Measurements from ENCODE around the gene E4F1. TPM values are rescaled to one million over a fixed set of nuclear protein-coding genes. Genes with fewer than 3 reads are reported as not detected.

Gene E4F1
- total RNA-seq, 1 experiment from 2014 or later, result 10.5 TPM

DNA sequence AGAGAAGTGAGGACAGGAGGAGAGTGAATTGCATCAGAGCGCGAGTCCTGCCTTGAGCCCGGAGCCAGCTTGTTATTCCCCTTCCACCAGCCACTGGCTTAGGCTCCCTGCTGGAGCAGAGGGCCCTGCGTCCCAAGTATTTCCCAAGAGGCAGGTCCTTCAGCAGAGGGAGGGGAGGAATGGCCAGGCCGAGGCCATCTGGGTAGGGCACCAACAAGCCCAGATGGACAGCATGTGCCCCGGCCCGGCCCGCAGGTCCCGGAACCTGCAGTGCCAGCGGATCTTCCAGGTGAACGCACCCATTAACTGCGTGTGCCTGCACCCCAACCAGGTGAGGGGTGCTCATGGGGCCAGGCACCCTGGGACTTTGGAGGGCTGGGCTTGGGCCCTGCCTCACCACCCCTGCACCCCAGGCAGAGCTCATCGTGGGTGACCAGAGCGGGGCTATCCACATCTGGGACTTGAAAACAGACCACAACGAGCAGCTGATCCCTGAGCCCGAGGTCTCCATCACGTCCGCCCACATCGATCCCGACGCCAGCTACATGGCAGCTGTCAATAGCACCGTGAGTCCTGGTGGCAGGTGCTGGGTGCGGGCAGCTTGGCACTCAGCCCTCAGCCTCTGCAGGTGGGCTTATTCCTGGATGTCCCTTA is 16.5 kb upstream of the E4F1 start:
- no peak for DNase-seq (ENCODE audit: low read depth)

DNA sequence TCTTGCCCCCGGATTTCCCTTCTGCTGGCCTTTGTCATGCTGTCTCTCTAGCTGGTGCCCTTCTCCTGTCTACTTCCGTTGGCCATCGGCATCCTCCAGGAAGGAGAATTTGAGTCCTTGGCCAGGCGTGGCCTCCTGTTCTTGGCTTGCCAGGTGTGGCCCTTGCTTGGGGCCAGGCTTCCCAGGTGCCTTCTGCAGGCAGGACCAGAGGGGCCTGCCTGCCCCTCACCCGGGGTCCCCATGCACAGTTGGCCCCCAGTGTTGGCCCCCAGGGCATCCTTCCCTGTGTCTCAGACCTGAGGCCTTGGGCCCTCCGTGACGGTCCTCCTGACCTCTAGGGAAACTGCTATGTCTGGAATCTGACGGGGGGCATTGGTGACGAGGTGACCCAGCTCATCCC is 15.5 kb upstream of the E4F1 start:
- no peak for DNase-seq (ENCODE audit: low read depth)

DNA sequence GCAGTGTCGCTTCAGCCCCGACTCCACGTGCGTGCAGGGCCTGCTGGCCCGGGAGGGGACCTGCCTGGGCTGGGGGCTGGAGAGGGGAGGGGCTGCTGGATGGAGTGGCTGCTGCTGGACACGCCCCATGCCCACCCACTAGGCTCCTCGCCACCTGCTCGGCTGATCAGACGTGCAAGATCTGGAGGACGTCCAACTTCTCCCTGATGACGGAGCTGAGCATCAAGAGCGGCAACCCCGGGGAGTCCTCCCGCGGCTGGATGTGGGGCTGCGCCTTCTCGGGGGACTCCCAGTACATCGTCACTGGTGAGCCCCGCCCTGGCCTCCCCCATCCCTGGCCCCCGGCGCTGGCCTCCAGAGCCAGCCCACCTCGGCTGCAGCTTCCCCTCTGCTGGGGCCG is 15.1 kb upstream of the E4F1 start:
- DNase-seq (ENCODE audit: low read depth), result no peak

DNA sequence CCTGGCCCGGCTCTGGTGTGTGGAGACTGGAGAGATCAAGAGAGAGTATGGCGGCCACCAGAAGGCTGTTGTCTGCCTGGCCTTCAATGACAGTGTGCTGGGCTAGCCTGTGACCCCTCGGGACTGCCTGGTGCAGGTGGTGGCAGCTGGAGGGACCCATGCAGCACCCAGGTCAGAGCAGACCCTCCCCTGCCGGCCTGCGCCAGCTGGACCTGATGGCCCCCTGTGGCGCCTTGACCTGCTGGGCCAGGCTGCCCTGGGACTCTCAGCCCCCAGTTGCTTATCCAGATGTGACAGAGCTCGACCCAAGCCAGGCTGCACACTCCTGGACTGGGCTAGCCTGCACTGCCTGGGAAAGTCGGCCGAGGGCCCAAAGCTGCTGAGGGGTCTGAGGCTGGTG is 14.6 kb upstream of the E4F1 start:
- DNase-seq (ENCODE audit: low read depth), result no peak

DNA sequence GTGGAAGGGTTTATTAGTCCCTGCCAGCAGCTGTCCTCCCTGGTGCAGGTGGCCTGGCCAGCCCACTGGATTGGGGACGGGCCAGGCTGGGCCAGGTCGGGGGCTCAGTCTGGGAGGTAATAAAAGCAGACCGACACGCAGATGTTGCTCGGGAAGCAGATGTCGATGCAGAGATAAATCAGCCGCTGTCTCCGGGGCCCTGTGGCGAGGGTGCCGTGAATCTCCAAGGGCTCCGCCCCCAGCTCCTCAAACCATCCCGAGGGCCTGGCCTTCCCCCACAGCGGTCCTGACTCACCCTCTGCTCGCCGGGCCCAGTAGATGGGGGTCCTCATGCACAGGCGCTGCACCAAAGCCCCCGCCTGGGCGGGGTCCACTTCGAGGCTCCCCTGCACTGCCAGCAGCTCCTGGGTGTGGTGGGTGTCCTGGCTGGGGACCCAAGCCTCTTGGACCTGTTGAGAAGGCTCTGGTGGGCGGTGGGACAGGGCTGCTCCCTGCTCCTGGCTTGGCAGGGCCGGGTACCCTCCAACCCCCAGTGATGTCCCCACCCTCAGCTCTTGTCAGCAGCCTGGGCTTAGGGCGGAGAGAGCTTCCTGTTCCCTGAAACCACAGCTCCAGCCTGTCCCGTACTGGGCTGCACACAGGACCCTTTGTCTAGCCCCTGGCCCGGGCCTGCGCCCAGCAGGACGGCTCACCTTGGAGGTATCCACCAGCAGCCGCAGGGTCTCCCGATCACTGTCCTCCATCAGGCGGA is 14.0 kb upstream of the E4F1 start:
- no peak for DNase-seq (ENCODE audit: low read depth)

DNA sequence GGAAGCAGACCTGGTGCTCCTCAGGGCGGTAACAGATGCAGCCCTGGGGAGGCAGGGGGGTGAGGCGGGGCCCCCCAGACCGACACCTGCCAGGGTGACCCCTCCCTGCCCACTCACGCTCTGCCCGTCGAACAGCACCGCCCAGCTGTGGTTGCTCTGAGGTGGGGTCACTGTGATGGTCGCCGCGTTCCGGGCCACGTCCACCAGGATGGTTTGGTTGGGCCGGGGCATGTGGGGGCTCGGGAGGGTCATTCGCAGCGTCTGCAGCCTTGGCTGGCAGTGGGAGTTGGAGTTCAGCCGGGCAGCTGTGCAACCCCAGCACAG is 13.4 kb upstream of the E4F1 start:
- DNase-seq (ENCODE audit: low read depth), result no peak

DNA sequence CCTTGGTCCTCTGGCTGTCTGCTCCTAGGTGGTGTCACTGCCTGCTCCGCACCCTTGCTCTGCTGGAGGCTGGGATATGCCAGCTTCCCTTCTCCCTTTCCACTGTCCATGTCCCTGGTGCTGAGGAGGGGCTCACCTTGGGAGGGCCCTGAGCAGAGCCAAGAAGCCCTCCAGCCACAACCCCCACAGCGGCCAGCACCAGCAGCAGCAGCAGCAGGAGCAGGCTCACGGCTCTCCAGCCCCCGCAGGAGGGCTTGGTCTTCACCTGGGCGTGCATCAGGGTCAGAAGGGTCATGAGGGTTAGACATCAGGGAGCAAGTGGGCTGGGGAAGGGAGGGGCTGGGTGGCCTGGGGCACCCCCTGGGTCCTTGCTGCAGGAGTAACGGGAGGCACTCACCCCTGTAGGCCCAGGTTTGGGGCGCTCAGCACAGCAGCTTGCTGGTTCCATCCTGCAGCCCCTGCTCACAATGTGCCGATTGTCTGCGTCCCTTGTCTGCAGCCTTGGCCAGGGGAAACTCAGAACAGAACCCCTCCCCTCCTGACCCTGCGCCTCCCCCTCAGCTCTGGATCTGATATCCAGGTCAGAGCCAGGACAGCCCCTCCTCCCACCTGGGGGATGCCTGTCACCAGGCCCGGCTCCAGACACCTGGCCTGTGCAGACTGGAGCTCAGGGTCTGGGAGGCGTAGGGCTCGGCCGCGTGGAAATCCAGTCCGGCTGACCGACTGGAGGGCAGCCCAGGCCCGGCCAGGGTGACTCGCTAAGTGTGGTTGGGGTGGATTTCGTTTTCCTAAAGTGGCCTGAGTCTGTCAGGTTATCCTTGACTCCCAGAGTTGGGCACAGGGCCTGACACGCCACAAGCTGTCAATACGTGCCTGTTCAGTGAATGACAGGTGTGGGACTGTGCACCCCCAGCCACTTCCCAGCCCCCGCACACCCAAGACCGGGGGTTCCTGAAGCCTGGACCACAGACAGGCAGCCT is 12.7 kb upstream of the E4F1 start, which contains the start of gene BRICD5:
BRICD5 (minus strand) TSS at position 478 of the 980 bp plus-strand sequence; CDS start at position 448, 30 bp downstream.
- no peak for DNase-seq (ENCODE audit: low read depth)

DNA sequence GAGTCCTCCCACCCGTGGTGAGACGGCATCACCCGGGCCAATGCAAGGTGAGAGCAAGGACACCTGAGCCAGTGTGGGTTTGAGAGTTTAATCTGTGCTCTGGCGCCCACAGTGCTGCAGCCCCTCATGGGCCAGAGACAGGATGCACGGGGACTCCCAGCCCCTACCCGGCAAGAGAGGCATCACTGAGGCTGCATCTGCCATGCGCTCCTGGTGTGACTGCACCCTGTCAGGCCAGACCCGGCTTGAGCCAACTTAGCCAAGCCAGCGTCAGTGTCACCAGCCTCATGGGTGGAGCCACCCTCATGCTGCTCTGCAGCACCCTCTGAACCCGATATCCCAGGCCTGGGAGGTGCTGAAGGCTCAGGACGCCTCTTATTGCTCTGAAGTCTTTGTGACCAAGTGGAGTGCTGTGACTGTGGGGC is 11.5 kb upstream of the E4F1 start:
- no peak for DNase-seq (ENCODE audit: low read depth)

DNA sequence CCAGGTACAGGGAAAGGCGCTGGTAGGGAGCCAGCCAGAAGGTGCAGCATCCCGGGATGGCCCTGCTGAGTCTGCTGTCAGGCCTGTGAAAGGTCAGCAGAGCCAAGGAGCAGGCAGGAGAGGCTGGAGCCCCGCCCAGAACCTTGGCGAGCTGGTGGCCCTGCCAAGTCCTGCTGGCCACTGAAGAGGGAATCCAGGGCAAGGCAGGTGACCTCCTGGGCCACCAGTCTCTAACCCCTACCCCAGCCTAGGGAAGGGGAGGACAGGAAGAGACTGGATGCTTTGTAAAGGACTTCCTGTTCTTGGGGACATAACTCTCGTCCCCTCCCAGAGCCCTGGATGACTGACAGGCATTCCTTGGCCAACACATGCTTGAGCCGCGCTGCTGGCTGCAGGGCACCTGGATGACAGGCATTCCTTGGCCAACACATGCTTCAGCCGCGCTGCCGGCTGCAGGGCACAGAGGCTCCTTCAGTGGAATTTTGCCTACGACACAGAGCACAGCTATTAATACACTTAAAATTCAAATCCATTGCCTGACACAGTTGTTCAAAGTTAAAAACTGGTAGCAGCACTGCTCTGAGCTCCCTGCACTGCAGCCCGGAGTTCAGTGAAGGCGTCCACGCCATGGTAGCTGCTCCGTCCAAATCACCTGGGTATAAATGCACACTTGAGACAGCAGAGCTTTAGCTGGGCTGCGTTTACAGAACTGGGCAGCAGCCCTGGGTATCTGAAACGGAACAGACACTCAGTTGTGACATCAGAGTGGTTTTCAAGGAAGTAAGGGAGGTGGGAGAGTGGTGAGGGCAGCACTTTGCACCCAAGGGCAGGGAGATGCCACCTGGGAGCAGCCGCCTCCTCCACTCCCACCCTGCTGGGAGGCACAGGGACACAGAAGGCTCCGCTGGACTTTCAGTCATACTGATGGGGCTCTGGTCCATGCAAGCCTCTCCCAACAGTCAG is 10.7 kb upstream of the E4F1 start:
- no peak for DNase-seq (ENCODE audit: low read depth)

DNA sequence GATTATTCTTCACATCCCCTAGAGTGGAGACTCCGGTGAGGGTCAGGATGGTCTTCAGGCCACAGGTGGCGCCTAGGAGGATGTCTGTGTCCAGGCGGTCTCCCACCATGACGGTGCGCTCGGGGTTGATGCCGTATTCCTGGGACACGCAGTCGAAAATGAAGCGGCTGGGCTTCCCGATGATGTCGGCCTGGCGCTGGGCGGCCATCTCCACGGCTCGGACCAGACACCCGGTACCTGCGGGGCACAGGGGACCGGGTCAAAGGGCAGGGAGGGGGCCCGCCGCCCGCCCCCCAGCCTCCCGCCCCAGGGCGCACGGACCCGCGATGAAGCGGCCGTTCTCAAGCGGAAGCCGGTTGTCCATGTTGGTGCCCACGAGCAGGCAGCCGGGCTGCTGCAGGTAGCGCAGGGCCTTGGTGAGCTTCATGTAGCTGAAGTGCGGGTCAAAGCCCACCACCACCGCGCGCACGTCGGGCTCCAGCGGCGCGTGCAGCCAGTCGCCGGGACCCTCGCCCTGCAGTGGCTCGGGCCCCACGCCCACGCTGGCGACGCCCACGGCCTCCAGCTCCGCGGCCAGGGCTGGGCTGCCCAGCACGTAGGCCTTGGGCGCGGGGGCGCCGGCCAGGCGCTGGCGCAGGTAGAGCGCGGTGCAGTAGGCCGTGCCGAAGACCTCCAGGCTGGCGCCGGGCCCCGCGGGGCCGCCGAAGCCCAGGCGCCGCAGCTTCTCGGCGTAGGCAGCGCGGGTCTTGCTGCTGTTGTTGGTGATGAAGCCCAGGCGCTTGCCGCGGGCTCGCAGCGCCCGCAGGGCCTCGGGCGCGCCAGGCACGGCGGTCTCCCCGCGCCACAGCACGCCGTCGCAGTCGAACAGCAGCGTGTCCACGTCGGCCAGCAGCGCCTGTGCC is 9.3 kb upstream of the E4F1 start:
- no peak for DNase-seq (ENCODE audit: low read depth)

DNA sequence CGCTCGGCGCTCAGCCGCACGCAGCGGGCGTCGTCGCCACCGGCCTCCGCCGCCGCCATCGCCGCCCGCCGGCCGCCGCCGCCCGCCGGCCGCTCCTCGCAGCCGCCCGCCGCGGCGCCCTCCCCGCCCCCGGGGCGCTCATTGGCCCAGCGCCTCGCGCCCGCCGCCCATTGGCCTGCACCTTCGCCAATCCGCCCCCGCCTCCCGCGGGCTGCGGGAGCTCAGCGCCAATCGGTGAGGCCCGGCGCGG is 8.7 kb upstream of the E4F1 start, which contains the start of gene PGP:
PGP (minus strand) TSS at position 122 of the 250 bp plus-strand sequence; CDS start at position 59, 63 bp downstream.
- DNase-seq (ENCODE audit: low read depth), result no peak

DNA sequence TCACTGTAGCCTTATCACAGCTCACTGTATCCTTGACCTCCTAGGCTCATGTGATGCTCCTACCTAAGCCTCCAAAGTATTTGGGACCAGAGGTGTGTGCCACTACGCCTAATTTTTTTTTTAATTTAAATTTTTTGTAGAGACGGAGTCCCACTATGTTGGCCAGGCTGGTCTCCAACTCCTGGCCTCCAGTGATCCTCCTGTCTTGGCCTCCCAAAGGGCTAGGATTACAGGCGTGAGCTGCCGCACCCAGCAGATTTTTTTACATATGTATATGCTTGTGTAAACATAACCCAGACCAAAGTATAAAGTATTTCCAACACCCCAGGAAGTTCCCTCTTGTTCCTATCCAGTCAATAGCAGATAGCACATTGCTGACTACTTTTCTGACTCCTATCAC is 7.1 kb upstream of the E4F1 start:
- DNase-seq (ENCODE audit: low read depth), result no peak

DNA sequence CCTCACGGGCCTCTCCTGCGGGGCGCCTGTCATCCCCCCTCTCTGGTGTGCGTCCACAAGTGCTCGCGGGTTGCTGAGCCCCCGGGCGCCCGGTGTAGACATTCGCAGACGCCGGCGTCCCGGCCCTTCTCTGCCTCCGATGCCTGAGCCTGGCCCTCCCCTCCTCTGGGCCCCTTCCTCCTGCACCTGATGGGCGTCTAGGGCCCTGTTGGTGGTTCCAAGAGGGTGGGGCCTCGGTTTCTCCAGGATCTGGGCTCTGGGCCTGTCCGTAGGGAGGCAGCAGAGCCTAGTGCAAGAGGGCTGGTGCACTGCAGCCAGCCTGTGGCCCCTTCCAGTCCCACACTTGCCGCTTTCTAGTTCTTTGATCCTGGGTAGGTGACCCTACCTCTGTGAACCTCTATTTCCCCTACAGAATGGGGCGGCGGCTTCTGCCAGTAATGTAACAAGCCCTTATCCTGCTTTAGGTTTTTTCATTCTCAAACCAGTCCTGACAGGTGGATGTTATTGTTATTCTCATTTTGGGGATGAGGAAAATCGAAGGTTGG is 623 bp downstream of the E4F1 start:
- peak; percentile 57 for DNase-seq (ENCODE audit: low read depth)

DNA sequence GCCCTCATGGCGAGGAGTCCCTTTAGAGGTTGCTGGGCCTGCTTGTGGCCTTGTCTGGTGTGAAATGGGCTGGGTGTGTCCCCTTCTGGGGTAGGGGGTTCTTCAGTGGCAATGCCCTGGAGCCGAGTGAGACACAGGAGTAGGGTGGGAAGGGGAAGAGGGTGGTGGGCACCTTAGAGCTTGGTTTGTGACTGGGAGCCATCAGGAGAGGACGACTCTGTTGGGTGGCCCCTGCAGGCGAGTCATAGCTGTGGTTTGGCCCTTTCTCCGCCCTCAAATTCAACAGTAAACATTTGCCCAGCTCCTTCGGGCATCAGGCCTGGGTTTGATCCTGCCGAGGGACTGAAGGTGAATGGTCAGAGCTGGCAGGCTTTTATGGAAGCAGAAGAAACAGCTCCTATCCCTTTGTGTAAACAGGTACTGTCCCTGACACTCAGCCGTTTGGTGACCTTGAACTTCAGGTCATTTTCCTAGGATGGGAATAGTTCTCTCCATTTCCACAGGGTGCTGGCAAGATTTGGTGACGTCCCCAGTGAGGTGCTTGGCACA is 2.9 kb downstream of the E4F1 start:
- no peak for DNase-seq (ENCODE audit: low read depth)

DNA sequence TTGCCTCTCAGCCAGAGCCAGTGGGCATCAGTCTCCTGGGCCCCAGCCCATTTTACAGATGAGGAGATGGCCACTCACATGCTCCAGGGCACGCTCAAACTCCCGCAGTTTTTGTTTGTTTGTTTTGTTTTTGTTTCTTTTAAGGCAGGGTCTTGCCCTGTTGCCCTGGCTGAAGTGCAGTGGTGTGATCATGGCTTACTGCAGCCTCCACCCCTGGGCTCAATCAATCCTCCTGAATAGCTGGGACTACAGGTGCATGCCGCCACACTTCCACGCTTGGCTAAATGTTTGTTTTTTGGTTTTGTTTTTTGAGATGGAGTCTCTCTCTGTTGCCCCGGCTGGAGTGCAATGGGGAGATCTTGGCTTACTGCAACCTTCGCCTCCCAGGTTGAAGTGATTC is 3.5 kb downstream of the E4F1 start:
- DNase-seq (ENCODE audit: low read depth), result no peak

DNA sequence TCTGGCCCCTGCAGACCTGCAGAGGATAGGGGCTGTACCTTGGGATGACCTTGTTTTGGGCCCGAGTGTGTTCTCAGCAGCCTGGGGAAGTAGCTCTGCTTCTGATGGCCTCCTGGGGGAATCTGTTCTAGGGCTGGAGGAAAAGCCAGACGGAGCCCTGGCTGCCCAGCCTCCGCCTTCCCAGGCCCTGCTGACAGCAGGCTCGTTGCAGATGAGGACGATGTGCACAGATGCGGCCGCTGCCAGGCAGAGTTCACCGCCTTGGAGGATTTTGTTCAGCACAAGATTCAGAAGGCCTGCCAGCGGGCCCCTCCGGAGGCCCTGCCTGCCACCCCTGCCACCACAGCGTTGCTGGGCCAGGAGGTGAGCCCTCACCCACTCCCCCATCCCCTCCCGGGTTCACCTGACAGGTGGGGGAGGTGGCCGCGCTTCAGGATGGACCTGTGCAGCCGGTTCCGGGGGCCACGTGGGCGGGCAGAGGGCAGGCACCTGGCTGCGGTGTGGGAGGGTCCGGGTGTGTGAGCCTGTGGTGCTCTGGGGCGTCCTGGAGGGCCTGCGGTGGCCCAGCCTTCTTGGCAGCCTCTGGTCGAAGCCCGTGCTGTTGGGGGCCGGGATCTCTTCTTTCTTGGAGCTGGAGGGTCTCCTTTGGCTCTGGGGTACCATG is 4.9 kb downstream of the E4F1 start:
- no peak for DNase-seq (ENCODE audit: low read depth)

DNA sequence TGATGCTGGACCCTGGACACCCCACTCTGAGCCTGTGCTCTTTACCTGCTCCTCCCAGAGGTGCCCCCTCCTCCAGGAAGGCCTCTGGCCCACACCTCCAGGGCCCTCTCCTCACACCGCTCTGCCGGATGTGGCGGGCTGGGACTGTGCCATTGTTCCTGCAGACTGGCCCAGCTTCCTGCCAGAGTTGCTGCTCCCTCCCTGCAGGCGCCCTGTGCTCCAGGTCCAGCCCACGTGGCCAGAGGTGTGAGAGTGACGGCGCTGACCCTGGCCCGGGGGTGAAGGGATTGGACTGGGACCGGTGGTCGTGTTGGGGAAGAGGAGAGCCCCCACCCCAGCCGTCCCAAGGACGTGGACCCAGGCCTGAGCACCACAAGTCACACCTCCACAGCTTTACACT is 5.7 kb downstream of the E4F1 start:
- no peak for DNase-seq (ENCODE audit: low read depth)

DNA sequence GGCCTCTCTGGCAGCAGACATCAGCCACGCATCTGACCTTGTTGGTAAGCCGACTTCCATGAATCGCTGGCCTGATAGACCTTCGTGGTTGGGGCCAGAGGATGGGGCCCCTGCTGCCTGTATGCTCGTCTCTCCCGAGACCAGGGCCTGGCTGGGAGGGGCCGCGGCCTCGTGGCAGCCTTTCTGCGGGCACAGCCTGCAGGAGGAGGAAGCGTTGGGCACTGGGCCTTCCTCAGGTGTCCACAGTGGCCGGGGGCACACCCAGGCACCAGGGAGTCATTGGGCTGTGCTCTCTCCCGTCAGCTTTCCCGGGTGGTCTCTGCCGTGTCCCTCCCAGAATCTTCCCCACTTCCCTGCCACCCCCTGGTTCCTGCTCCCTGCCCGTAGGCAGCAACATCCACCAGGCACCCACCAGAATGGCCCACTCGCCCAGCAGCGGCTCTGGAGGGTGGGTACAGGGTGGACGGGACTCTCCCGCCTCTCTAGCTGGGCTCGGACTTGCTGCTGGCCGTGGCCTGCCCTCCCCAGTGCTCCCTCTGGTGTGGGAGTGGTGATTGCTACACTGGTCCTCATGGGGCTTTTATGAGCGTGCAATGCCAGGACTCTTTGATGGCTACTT is 6.3 kb downstream of the E4F1 start:
- no peak for DNase-seq (ENCODE audit: low read depth)

DNA sequence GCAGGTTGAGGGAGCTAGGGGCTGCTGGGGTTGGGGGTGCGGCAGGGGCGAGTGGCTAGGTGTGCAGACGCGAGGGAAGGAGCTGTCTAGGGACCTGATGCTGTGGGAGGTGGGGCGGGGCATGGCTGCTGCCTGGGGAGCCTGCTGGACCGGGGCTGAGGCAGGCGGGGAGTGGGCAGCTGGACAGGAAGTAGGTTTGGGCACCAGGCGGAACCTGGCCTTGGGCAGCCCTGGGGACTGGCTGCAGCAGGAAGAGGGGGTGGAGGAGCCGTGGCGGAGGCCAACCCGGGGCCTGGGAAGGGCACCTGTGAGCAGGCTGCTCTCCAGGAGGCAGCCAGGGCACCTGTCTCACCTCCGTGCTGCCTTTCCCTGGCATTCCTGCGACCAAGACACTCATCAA is 7.0 kb downstream of the E4F1 start:
- no peak for DNase-seq (ENCODE audit: low read depth)
